Measurements from ENCODE around the gene CFAP157.

Gene CFAP157

GRCh38 chr9:127716412-127716811, 9.6 kb downstream of the CFAP157 start:
- DNase-seq, result no peak

GRCh38 chr9:127717766-127718165, 11.0 kb downstream of the CFAP157 start:
- no peak for DNase-seq

GRCh38 chr9:127720031-127720864, 13.5 kb downstream of the CFAP157 start:
- DNase-seq, result no peak

DNA sequence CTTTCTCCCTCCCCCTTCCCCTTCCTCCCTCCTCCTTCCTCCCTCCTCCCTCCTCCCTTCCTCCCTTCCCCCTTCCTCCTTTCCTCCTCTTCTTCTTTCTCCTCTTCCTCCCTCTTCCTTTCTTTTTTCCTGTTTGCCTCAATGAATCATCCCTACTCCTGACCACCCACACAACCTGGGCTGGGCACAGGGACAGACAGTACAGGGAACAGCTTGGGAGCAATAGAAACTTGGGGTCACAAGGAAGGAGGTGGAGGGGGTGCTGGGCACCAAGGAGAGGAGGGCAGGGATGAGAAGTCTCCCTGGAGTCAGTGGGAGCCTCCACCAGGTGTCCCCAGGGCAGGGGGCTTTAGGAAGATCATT, 14.1 kb downstream of the CFAP157 start:
- DNase-seq, result no peak

DNA sequence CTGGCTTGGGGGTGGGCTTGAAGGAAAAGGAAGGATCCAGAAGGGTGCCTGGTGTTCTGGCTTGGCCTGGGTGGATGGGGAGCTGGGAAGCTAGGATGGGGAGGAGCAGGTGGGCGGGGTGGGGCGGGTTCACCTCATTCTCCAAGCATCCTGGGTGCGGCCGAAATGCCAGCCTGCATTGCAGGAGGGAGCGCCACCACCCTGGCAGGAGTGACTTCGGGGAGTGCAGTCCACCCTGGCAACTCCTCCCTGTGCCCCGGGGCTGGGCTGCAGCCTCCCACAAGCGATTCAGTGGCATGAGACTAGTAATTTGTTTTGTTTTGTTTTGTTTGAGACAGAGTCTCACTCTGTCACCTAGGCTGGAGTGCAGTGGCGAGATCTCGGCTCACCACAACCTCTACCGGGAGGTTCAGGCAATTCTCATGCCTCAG, 14.6 kb downstream of the CFAP157 start:
- no peak for DNase-seq

DNA sequence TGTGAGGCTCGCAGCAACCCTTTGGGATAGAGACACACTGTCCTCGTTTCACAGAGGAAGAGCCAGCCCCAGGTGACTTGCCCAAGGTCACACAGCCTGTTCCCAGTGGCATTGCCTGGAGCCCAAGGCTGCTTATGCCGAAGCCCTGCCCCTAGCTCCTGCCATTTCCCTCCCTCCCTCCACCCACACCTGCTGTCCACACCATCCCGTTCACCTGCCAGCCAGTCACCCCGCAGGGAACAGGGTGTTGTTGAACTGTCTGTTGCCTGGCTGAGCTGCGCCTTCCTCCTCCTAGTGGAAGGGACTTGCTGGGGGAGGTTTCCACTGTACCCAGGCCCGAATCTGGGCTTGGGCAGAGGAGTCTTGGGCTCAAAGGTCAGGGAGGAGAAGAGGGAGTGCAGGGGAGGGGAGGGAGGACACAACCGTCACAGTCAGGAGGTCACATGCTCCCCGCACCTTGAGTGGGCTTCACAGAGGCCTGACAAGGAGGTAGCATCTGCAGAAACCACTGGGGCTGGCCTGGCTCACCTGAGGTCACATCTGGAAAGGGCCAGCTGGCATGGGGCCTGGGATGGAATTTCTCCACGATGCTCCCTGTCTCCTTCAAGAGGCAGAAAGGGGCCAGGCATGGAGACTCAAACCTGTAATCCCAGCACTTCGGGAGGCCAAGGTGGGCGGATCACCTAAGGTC, 15.4 kb downstream of the CFAP157 start:
- DNase-seq, result no peak

- DNase-seq, result no peak
These were observed 16.2 kb downstream of the CFAP157 start for GRCh38 chr9:127723013-127723412.

DNA sequence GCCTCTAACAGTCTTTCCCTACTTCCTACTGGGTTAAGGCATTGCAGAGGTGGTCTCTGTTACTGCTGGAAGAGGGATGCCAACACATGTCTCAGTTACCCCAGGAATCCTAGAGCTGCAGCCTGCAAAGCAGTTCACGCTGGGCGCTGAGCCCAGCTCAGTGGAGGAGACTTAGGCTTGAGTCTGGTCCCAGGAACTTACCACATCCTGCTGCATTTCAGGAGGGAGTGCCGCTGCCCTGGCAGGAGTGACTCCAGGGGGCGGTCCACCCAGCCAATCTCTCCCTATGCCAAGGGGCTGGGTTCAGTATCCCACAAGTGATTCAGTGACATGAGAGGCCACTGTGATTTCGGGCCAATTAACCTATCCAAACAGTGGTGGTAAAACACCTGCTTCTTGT, 16.7 kb downstream of the CFAP157 start:
- peak; percentile 33 for DNase-seq

- DNase-seq, result peak; percentile 33
These were observed 17.2 kb downstream of the CFAP157 start for GRCh38 chr9:127724012-127724411.

GRCh38 chr9:127726871-127727270, 20.1 kb downstream of the CFAP157 start:
- no peak for DNase-seq

GRCh38 chr9:127728808-127729207, 22.0 kb downstream of the CFAP157 start:
- no peak for DNase-seq

GRCh38 chr9:127729522-127730256, 22.9 kb downstream of the CFAP157 start:
- DNase-seq, result no peak

- no peak for DNase-seq
These were observed 23.5 kb downstream of the CFAP157 start for GRCh38 chr9:127730262-127730661.

- no peak for DNase-seq
These were observed 24.1 kb downstream of the CFAP157 start for GRCh38 chr9:127730799-127731410.

DNA sequence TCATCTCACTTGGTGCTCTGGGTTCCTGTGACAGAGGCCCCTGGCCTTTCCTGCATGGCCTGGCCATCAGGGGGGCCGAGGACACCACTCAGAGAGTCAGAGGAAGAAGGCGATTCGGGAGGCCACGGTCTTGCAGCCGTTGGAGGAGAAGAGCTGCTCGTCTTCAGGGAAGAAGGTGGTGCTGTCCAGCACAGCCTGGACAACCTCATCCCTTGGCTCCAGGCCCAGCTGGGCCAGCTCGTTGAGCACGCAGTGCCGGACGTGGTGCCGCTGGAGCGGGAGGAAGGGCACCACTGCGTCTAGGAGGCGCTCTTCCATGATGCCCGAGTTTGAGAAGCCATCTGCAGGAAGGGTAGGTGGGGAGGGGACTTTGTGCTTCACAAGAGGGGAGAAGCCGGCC, 25.1 kb downstream of the CFAP157 start:
- no peak for DNase-seq

DNA sequence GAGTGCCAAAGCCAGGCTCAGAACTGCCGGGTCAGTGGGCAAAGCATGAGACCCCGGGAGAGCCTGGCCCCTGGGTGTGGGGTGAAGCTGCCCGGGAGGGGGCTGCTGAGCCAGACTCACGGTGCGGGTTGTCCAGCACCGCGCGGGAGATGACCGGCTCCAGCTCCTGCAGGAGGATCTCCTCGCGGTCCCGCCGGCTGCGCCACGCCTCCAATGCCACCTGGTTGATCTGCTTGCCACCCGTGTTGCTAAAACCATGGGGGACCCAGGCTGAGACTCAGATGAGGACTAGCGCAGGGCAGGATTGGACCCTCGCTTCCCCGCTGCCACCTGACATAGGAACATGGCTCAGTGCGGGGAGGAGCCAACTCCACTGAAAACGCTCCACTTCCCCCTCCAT, 25.7 kb downstream of the CFAP157 start:
- DNase-seq, result no peak

GRCh38 chr9:127733614-127734013, 26.8 kb downstream of the CFAP157 start:
- no peak for DNase-seq

- DNase-seq, result no peak
These were observed 27.5 kb downstream of the CFAP157 start for GRCh38 chr9:127734247-127734746.

DNA sequence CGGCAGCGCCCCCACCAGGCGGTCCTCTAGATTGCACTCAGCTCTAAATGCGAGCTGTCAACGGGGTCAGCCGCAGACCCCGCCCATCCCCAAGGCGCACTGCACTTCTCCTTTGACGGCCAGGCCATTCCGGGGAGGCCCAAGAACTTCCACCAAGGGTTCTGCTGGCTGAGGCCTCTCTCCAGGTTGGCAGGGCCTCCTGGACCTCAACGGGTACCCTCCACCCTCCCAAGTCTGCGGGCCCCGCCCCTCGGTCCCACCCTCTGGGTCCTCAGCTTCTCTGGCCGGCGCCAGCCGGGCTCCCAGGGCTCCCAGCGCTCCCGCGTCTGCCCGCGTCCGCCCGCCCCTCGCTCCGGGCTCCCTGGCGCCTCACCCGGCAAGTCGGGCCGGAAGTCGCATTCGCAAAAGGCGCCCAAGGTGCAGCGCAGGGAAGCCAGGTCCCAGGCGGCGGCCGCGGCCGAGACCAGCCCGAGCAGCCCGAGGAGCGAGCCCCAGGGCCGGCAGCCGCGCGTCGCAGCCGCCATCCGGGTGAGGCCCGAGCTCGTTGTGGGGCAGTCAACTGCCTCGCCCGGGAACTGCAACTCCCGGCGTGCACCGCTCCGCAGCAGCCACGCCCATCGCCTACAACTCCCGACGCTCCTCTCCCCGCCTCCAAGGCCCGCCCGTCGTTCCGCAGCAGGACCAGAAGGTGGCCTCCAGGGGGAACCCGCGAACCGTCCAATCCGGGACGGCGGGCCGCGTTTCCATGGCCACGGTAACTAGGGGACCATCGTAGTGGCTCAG, 28.1 kb downstream of the CFAP157 start, which contains the start of gene TOR2A:
TSS of gene TOR2A (minus strand) at position 548 of the 783 bp plus-strand sequence. CDS start at position 524, 24 bp downstream.
- peak; percentile 96 for DNase-seq

- DNase-seq, result no peak
These were observed 28.9 kb downstream of the CFAP157 start for GRCh38 chr9:127735530-127736185.

DNA sequence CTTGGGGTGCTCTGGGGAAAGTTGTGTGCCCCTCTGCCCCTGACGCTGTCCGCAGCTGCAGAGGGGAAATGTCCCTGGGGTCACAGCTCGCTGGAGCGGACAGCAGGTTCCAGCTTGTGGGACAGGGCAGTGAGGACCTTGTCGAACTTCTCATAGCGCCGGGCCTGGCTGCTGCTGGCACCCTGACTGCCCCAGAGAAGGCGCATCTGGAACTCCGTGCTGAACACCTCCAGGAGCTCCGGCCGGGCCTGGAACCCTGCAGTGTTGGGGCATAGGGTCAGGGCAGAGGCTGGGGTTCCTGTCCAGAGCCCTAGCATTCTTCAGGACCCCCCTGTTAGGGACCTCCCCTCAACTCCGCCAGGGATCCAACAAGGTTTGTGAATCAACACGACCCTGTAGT, 31.9 kb downstream of the CFAP157 start:
- DNase-seq, result no peak
